ENCODE data around the gene ENPP1. TPM values are rescaled to one million over a fixed set of nuclear protein-coding genes. Genes with fewer than 3 reads are reported as not detected.

The ENPP1 gene
- total RNA-seq, 2 donors from 2014 or later: 1.0 to 9.5 TPM

DNA sequence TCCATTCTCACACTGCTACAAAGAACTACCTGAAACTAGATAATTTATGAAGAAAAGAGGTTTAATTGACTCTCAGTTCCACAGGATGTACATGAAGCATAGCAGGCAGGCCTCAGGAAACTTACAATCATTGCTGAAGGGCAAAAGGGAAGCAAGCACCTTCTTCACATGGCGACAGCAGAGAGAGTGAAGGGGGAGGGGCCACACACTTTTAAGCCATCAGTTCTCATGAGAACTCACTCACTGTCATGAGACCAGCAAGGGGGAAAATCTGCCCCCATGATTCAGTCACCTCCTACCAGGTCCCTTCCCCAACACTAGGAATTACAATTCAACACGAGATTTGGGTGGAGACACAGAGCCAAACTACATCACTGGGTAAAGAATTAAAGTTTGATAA, 12.5 kb upstream of the ENPP1 start:
- peaks cover 0 to 20% of the 10 kb centered on the region in 2 donors for H3K27me3 Mint-ChIP-seq
- H3K36me3 Mint-ChIP-seq: peaks cover 7% of the 10 kb centered on the region
- DNase-seq (ENCODE audit: low spot score): no peak
- H3K4me1 Mint-ChIP-seq (ENCODE audit: low read depth in 2 of 2): peaks cover 0 to 4% of the 10 kb centered on the region in 2 donors
- no peaks in the 10 kb centered on the region for H3K9me3 Mint-ChIP-seq
- no peak overlapping the region for H3K4me3 Mint-ChIP-seq
- H3K27ac Mint-ChIP-seq: no peak overlapping the region
- ATAC-seq: no peak

DNA sequence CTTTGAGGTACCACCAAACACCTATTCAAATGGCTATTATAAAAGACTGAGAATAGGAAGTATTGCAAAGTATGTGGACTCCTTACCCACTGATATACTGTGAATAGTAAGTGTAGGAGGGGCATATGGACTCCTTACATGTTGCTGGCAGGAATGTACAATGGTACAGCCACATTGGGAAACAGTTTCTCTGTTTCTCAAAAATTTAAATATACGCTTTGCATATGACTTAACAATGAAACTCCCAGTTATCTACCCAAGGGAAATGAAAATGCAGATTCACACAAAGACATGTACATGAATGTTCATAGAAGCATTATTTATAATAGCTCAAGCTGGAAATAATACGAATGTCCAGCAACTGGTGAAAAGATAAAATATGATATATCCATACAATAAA, 5.5 kb upstream of the ENPP1 start:
- Mint-ChIP-seq H3K27ac (no peak overlapping the region), H3K9me3 (no peaks in the 10 kb centered on the region), H3K4me1 (ENCODE audit: low read depth in 2 of 2) (peaks cover 10 to 22% of the 10 kb centered on the region in 2 donors), H3K36me3 (peaks cover 7% of the 10 kb centered on the region), H3K4me3 (no peak overlapping the region), H3K27me3 (peaks cover 6 to 11% of the 10 kb centered on the region in 2 donors)
- DNase-seq (ENCODE audit: low spot score): no peak
- ATAC-seq: no peak

DNA sequence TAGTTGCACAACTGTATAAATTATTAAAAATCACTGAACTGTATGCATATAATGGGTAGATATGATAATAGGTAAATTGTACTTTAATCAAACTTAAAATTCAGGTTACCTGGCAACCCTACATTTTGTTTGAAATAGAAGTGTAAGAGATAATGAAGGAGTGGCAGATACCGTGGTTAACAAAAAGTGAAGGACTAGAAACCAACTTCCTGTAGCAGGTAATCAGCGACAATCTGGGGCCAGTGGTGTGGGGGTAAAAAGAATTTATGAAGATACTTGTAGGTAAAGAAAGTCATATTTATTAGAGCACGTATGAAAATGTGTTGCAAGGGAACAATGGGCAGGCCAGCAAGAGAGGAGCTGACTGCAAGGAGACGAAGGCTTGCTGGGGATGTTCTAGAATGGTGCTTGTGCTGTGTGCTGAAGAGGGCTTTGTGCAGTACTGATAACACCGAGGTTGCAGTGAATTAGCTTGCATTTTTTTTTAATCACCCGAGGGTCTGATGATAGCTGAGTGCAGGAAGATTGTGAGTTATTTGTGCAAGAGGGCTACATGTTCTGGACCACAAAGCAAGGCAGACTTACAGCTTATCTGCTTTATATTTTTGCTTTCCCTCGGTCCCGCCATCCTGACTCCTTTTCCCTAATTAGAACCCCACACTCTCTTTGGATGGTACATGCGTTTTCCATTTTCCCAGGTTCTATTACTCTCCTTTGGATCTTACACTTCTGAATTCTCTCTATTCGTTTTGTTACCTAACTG, 4.6 kb upstream of the ENPP1 start:
- ATAC-seq: no peak
- Mint-ChIP-seq H3K27ac (no peak overlapping the region), H3K36me3 (peaks cover 7% of the 10 kb centered on the region), H3K4me3 (no peak overlapping the region), H3K9me3 (no peaks in the 10 kb centered on the region), H3K4me1 (ENCODE audit: low read depth in 2 of 2) (peaks cover 13 to 26% of the 10 kb centered on the region in 2 donors), H3K27me3 (peaks cover 6 to 11% of the 10 kb centered on the region in 2 donors)
- no peak for DNase-seq (ENCODE audit: low spot score)

DNA sequence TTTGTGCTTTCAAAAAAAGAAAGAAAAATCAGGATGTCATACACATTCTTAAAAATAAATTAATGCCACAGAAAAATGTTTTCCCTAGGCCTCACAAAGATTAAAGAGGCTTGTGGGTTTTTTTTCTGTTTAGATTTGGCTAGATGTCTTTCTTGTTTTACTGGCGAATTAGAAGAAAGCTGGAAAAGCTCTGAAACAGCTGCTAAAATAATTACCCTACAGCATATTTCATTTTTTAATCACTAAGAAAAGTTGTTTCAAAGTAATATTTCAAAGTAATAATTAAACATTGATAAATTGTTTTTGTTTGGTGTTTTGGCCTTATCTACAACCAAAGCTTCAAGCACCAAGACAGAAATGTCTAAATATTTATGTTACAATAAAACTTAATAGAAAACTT, 3.7 kb upstream of the ENPP1 start:
- H3K27ac Mint-ChIP-seq: no peak overlapping the region
- no peaks in the 10 kb centered on the region for H3K9me3 Mint-ChIP-seq
- ATAC-seq: no peak
- peaks cover 20 to 30% of the 10 kb centered on the region in 2 donors for H3K4me1 Mint-ChIP-seq (ENCODE audit: low read depth in 2 of 2)
- H3K4me3 Mint-ChIP-seq: no peak overlapping the region
- H3K36me3 Mint-ChIP-seq: peaks cover 5% of the 10 kb centered on the region
- peaks cover 6 to 7% of the 10 kb centered on the region in 2 donors for H3K27me3 Mint-ChIP-seq
- no peak for DNase-seq (ENCODE audit: low spot score)

DNA sequence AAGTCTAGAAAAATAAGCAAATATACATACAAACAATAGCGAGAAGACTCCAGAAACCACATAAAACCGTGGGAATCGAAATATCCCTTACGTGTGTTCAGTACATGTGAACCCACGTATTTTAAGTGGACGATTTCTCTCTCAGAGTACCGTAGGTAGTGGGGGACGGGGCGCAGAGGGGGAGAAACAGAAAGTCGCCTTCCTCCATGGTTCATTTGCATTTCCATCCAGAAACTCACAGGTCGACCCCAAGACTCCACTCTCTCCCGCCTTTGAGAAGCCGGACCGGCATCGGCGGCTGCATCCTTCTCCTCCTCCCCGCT, 538 bp upstream of the ENPP1 start:
- DNase-seq (ENCODE audit: low spot score): no peak
- no peaks in the 10 kb centered on the region for H3K9me3 Mint-ChIP-seq
- no peaks in the 10 kb centered on the region for H3K36me3 Mint-ChIP-seq
- no peak for ATAC-seq
- H3K27me3 Mint-ChIP-seq: peaks cover 8 to 15% of the 10 kb centered on the region in 2 donors
- peaks cover 20 to 29% of the 10 kb centered on the region in 2 donors for H3K4me1 Mint-ChIP-seq (ENCODE audit: low read depth in 2 of 2)
- peak overlapping the region; percentile 90 for H3K4me3 Mint-ChIP-seq
- peak overlapping the region in 1 of 2 donors; percentile 45 for H3K27ac Mint-ChIP-seq

DNA sequence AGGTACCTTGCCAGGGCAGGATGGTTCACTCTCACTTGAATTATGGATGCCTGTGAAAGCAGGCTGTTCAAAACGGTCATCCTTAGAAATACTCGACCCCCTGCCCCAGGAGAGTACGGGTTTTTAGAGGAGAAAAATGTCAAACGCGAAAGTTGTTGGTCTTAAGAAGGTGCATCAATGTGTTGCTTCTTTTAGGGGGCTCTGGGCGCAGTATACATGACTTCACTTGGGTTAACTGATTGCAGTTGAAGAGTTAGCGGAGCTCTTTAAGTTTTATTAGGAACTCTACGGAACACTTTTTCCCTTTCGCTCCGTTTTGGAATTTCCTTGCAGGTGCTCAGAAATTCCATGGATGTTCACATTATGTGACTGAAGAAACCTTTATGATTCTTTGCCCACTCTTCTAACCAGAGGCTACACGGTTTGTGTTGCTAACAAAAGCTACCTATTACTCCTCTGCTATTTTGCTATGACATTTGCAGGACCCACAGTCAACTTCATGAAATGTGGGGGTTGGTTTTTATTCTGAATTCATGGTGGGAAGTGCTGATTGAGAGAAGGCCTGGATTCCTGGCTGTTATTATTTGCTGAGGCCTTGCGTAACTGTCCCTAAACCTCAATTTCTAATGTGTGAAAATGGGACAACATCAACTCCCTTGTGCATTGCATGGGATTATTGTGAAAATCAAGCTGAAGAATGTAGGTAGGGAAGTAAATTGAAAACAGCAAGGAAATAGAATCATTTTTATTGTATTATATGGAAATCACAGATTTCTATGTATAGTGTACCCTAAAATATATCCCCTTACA, 845 bp downstream of the ENPP1 start:
- Mint-ChIP-seq H3K4me1 (ENCODE audit: low read depth in 2 of 2) (peaks cover 15% of the 10 kb centered on the region in 2 donors), H3K27ac (no peak overlapping the region), H3K27me3 (peaks cover 9 to 19% of the 10 kb centered on the region in 2 donors), H3K36me3 (no peaks in the 10 kb centered on the region), H3K9me3 (no peaks in the 10 kb centered on the region), H3K4me3 (peak overlapping the region; percentile 77)
- DNase-seq (ENCODE audit: low spot score) (no peak), ATAC-seq (no peak)

DNA sequence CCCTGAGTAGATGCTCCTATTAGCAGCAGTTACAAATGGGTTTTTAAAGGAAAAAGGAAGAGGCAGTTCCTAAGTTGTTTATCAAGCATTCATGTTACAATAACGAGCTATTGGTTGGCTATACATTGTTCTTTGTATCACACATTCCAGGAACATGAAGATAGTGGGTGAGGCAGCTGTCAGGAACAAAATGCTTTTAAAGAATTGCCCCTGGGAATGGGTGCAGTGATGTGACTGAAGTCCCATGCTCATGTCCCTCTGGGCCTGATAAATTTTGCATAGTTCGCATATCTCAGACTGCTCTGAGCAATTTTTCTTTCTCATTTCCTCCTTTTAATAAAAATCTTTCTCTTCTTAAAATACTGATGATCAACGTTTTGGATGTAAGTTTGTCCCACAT, 3.7 kb downstream of the ENPP1 start:
- Mint-ChIP-seq H3K4me1 (ENCODE audit: low read depth in 2 of 2) (peaks cover 14 to 15% of the 10 kb centered on the region in 2 donors), H3K36me3 (no peaks in the 10 kb centered on the region), H3K27ac (no peak overlapping the region), H3K27me3 (peaks cover 16 to 31% of the 10 kb centered on the region in 2 donors), H3K9me3 (no peaks in the 10 kb centered on the region), H3K4me3 (no peak overlapping the region)
- ATAC-seq: no peak
- DNase-seq (ENCODE audit: low spot score): no peak

DNA sequence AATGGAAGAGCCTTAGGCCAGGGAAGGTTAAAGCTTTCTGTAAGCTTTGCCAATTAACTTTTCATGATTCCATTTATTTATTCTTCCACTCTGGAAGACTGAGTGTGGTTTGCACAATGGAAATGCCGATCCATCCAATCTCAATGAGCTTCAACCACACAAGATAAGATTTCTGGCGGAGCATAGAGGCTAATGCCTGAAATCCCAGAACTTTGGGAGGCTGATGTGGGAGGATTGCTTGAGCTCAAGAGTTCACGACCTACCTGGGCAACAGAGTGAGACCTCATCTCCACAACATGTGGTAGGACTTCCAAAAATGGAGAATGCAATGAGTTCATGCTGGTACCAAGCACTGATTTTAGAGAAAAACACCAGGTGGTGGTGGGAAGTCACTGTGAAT, 6.2 kb downstream of the ENPP1 start:
- no peaks in the 10 kb centered on the region for H3K36me3 Mint-ChIP-seq
- H3K4me1 Mint-ChIP-seq (ENCODE audit: low read depth in 2 of 2): no peaks in the 10 kb centered on the region
- H3K9me3 Mint-ChIP-seq: no peaks in the 10 kb centered on the region
- H3K27me3 Mint-ChIP-seq: peaks cover 11 to 31% of the 10 kb centered on the region in 2 donors
- ATAC-seq (no peak), DNase-seq (ENCODE audit: low spot score) (no peak)
- H3K4me3 Mint-ChIP-seq: no peak overlapping the region
- no peak overlapping the region for H3K27ac Mint-ChIP-seq

DNA sequence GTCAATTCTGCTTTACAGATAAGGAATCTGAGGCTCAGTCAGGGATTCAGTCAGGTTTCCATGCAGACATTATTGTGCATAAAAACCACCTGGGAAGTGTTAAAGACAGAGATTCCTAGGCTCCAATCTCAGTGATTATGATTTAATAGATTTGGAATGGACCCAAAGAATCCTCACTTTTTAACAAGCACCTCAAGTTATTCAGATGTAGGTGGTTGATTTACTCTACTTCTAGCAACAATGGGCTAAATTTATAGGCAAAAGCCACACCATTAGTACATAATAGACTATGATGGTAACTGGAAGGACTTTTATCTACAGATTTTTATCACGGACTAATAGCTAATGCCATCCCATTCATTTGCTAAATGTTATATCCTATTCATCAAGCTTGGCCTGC, 9.0 kb downstream of the ENPP1 start:
- Mint-ChIP-seq H3K9me3 (peaks cover 3% of the 10 kb centered on the region), H3K36me3 (no peaks in the 10 kb centered on the region), H3K4me3 (no peak overlapping the region), H3K27me3 (peaks cover 22 to 27% of the 10 kb centered on the region in 2 donors), H3K27ac (no peak overlapping the region), H3K4me1 (ENCODE audit: low read depth in 2 of 2) (no peaks in the 10 kb centered on the region)
- ATAC-seq (no peak), DNase-seq (ENCODE audit: low spot score) (no peak)

DNA sequence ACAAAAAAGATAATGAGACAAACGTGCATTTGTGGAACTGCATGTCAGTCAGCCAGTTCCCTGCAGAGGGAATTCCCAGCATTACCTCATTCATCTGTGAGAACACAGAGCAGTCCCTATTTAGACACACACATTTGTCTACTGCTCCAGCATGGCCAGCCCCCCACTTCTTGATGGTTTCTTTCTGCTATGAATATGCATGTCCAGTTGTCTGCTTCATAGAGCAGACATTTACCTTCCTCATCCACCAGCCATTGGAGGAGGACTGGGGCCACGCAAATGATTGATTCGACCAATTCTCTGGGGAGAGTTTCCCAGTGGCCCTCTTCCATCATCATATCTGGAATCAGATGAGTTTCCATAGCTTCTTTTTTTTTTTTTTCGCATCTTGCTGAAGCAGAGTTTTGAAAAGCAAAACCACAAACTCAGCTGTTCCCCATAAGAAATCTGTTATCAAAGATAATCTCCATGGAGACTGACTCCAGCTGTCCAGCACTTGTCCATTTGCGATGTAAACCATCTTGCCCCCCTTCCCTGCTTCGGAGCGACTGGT, 11.8 kb downstream of the ENPP1 start:
- no peaks in the 10 kb centered on the region for H3K4me1 Mint-ChIP-seq (ENCODE audit: low read depth in 2 of 2)
- no peak for ATAC-seq

DNA sequence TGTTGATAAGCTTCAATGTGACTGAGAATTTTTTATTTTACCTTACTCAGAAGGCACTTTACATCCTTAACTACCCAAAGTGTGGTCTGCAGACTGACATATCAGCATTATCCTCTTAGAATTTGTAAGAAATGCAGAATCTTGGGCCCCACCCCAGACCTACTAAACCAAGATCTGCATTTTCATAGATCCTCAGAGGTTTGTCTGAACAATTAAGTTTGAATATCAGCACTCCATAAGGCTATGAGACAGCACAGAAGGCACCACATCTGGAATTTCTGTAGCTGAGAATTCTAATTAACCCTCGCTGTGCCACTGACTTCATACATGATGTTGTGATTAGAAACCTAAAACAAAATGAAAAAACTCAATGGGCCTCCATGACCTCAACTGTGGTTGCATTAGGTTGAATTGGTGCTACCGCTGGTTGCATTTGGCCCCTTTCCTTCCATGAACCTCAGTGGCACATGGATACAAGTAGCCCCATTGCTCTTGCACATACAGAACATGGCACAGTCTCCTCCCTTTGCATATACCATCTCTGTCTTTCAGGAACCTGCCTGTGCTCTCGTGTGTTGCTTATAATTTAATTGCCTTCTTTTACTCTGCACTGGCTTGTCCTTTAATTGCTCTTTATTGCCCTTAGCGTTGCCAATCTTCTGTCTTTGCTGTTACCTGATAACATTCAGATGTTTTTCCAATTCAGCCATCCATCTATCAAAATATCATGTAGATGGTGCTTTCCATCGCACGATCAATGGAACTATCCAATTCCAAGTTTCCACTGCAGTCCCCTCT, 13.4 kb downstream of the ENPP1 start:
- DNase-seq (ENCODE audit: low spot score) (no peak), ATAC-seq (no peak)
- Mint-ChIP-seq H3K4me1 (ENCODE audit: low read depth in 2 of 2) (no peaks in the 10 kb centered on the region), H3K27ac (no peak overlapping the region), H3K4me3 (no peak overlapping the region), H3K9me3 (peaks cover 3% of the 10 kb centered on the region), H3K36me3 (no peaks in the 10 kb centered on the region), H3K27me3 (peaks cover 16 to 25% of the 10 kb centered on the region in 2 donors)

More for the DNA sequence above, 11.8 kb downstream of the ENPP1 start:
- no peak overlapping the region for H3K4me3 Mint-ChIP-seq
- H3K36me3 Mint-ChIP-seq: no peaks in the 10 kb centered on the region
- DNase-seq (ENCODE audit: low spot score): no peak
- peaks cover 25 to 29% of the 10 kb centered on the region in 2 donors for H3K27me3 Mint-ChIP-seq
- no peak overlapping the region for H3K27ac Mint-ChIP-seq
- H3K9me3 Mint-ChIP-seq: peaks cover 3% of the 10 kb centered on the region

DNA sequence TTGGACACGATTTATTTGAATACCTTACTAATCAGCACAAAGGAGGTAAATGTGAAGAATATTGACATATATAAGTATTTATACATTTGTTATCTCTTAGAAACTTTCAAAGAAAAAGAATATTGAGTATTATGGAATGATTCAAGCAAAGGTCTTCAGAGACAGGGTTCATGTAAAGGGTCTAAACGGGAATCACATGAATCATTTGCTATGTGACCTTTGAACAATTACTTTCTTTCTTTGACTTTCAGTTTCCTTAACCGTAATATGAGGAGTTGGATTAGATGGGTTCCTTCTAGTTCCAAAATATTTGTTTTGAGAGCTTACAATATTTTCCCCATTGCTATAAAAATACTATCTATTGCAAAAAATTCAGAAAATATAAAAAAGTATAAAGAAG, 14.3 kb downstream of the ENPP1 start:
- Mint-ChIP-seq H3K4me1 (ENCODE audit: low read depth in 2 of 2) (no peaks in the 10 kb centered on the region), H3K36me3 (no peaks in the 10 kb centered on the region), H3K27me3 (peaks cover 16 to 27% of the 10 kb centered on the region in 2 donors), H3K27ac (no peak overlapping the region), H3K9me3 (peaks cover 3% of the 10 kb centered on the region), H3K4me3 (no peak overlapping the region)
- no peak for ATAC-seq
- no peak for DNase-seq (ENCODE audit: low spot score)

DNA sequence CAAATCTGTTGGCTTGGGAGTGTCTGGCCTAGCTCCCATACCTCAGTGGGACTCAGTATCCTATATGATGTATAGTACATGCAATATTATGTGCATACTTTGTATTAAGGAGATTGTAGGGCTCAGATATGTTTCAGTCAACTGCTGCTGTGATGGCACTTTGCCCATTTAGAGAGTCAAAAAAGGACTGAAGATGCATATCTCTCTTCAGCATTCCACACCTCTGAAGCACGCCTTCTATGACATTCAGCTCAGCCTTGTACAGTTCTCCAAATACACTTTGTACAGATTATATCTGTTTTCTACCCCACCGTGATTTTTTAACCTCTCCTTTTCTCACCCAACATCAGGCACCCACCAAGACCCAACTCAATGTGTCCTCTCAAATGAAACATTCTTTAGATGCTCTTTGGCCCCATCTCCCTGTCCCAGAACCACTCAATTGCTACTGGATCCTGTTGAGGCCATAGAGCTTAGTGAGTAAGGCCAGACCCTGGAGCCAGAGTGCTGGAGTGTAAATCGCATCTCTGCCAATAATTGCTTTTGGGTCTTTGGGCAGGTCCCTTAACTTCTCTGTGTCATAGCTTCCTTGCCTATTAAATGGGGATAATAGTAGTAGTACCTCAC, 15.6 kb downstream of the ENPP1 start:
- H3K9me3 Mint-ChIP-seq: peaks cover 3% of the 10 kb centered on the region
- DNase-seq (ENCODE audit: low spot score): no peak
- H3K27me3 Mint-ChIP-seq: peaks cover 16 to 30% of the 10 kb centered on the region in 2 donors
- no peaks in the 10 kb centered on the region for H3K4me1 Mint-ChIP-seq (ENCODE audit: low read depth in 2 of 2)
- no peak for ATAC-seq
- no peak overlapping the region for H3K4me3 Mint-ChIP-seq
- H3K36me3 Mint-ChIP-seq: no peaks in the 10 kb centered on the region
- H3K27ac Mint-ChIP-seq: no peak overlapping the region
